Measurements from ENCODE around the gene LIPG.
"Not testable (repeated sequence)": the region's sequence is repeated elsewhere in the genome, so short reads cannot be mapped to it uniquely, and the experiment has no call there.

Gene LIPG

DNA sequence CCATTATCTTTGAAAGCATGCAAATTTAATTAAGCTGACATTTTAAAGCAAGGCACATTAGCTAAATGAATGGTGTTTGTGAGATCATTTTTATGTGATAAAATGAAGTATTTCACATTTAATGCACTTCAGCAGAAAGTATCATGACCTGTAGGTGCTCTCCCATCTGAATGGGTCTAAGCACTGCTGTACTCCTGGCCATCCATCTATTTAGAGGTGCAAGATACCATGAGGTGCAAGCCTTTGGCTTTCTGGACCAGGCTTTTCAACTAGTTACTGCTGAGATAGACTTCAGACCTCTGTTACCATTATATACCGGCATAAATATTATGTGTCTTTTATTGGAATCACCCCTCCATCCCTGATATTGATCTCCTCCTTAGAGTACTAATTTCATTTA, 15.6 kb upstream of the LIPG start:
- no peak for DNase-seq (ENCODE audit: extremely low read depth in 1 of 2, low read depth in 1 of 2)

- no peak for DNase-seq (ENCODE audit: extremely low read depth in 1 of 2, low read depth in 1 of 2)
These were observed 15.1 kb upstream of the LIPG start for GRCh38 chr18:49546719-49547273.

GRCh38 chr18:49547701-49548100, 14.2 kb upstream of the LIPG start:
- DNase-seq (ENCODE audit: extremely low read depth in 1 of 2, low read depth in 1 of 2), result no peak

DNA sequence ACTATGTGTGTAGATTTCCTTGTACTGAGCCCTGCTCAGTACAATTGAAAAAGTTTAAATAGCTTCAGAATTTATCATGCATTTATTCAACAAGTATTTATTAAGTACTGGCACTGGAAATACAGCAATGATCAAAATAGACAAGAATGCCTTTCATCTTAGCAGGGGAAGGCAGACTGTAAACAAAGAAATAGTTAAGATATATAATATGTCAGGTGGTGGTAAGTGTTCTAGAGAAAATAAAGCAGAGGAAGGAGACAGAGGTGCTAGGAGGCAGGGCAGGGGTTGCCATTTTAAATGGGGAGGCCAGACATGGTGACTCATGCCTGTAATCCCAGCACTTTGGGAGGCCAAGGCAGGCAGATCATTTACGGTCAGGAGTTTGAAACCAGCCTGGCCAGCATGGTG, 13.6 kb upstream of the LIPG start:
- no peak for DNase-seq (ENCODE audit: extremely low read depth in 1 of 2, low read depth in 1 of 2)

DNA sequence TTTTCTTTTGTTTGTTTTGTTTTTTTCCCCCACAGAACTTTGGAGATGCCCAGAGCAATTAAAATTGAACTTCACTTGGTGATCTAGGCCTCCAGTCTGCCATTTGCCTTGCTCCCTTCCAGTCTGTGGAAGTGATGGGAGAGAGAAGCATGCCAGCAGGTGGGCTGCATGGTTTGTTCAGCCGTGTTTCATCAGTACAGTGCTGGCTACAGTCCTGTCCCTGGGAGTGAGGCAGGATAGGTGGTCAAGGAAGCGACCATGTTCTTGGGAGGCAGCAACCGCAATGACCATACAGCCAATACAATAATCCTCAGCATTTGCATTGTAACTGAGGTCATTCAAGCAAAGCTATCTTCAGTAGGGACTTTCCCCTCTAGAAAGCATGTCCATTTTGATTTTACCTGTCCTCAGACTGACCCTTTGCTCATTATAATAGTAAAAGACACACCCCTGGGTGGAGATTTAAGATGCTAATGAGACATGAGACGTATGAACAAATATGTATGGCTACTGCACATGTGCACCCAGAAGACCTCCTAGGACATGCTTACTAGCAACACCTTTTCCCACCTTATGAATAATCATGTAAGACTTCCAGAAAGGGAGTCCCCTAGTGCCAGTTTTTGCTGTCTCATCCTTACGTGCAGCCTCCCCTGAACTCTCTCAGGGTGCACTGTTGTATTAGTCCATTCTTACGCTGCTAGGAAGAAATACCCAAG, 11.1 kb upstream of the LIPG start:
- no peak for DNase-seq (ENCODE audit: extremely low read depth in 1 of 2, low read depth in 1 of 2)

DNA sequence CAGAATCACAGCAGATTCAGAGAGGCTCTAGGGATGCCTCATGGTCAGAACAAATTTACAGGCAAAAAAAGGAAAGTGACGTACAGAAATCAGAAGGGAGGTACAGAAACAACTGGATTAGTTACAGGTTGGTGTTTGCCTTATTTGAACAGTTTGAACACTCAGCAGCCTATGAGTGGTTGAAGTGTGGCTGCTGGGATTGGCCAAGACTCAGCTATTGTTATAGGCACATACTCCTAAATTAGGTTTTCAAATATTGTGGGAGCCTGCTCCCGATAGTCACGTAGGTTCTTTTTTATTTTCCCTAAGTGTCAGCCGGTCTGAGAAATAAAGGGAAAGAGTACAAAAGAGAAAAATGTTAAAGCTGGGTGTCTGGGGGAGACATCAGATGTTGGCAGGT, 8.9 kb upstream of the LIPG start:
- DNase-seq (ENCODE audit: extremely low read depth in 1 of 2, low read depth in 1 of 2), result no peak

DNA sequence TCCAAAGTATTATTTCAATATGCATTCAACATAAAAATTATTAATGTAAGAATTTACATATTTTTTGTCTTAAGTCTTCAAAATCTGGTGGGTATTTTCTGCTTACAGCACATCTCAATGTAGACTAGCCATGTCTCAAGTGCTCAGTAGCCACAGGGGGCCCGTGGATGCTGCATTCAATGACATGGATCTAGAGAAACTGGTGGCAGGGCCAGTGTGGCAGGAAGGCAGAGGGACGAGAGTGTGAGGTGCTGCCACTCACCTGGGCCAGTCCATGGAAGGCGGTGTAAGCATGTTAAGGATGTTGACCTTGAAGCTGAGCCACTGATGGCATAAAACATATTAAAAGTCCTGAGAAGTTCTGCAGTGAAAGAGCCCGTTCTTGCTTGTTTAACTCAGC, 6.2 kb upstream of the LIPG start:
- DNase-seq (ENCODE audit: extremely low read depth in 1 of 2, low read depth in 1 of 2), result no peak

GRCh38 chr18:49558356-49558755, 3.5 kb upstream of the LIPG start:
- no peak for DNase-seq (ENCODE audit: extremely low read depth in 1 of 2, low read depth in 1 of 2)

GRCh38 chr18:49559326-49559931, 2.4 kb upstream of the LIPG start:
- not testable (repeated sequence) for DNase-seq (ENCODE audit: extremely low read depth in 1 of 2, low read depth in 1 of 2)

- no peak for DNase-seq (ENCODE audit: extremely low read depth in 1 of 2, low read depth in 1 of 2)
These were observed 1.6 kb upstream of the LIPG start for GRCh38 chr18:49560277-49560623.

DNA sequence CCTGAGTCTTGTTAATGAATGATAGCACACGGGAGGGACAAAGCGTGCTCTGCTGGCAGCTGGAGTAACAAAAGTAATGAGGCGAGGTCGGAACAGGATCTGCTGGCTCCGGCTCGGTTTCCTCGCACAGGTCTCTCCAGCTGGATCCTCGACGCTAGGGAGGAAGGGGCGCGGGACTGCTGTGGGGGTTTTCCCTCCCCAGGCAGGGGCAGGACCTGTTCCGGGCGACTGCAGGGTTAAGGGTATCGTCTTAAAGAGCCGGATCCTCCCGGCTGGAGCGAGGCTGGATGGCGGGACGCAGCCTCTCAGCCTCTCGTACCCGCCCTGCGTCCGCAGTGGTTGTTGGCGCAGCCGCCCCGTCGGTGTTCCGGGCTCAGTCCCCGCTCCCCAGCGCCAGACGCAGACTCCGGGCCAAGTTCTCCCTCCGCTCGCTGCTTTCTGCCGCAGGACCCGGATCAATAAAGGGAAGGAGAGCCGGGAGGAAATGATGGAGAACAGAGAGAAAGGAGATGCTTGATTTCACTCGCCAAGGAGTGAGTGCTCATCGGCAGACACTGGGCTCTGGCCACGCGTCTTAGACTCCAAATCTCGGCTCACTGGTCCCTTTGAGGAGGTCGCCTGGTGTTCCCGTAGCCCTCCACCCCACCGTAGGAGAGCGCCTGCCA, 1.1 kb upstream of the LIPG start:
- no peak for DNase-seq (ENCODE audit: extremely low read depth in 1 of 2, low read depth in 1 of 2)

GRCh38 chr18:49562481-49563129, 748 bp downstream of the LIPG start:
- no peak for DNase-seq (ENCODE audit: extremely low read depth in 1 of 2, low read depth in 1 of 2)

DNA sequence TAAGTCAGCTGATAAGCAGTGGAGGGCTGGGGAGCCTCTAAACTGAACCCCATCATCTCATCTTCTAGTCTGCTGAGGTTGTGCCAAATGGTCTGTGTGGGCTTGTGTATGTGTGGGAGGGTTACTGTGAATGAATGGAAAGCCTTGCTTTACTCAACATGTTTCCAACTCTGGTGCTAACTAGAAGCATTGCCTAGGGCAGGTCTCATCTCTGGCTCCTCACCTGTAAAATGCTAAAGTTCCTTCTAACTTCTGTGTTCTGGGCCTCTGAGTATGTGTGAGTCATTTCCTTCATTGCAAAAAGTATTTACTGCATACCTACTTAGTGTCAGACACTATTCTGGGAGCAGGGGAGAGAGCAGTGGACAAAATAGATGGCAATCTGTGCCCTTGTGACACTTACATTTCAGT, 1.3 kb downstream of the LIPG start:
- no peak for DNase-seq (ENCODE audit: extremely low read depth in 1 of 2, low read depth in 1 of 2)

DNA sequence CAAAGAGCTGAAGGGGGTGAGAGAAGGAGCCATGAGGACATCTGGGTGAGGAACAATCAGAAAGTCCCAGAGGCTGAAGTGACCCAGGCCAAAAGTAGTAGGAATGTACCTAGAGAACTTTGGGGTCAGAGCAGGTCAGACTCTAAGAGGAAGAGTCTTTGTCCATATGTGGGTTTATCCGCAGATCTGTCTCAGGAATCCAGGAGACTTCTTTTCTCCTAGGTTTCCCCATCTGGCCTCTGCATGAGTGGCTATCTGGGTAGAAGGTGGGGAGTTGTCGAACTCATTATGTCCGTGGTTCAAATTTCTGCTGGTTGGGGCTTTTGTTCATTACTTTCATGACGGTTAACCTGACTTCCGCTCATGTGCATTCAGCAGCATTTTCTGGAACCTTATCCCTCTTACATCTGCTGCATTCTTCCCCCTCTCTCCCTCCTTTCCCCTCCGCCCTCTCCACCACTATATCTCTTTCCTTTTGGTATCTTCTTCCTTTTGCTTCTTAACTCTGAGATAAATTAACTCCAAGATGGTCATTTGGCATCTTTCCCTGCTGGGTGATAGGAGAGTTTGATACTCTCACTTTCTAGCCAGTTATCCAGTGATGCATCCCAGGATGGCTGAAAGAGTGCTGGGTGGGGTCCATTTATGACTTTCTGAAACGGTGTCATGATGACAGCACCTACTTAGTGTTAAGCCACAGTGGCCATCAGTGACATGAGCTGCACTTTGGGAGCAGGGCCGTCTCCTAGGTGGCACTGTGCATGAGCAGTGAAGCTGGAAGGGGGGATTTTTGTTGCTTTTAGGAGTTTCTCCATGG, 2.1 kb downstream of the LIPG start:
- DNase-seq (ENCODE audit: extremely low read depth in 1 of 2, low read depth in 1 of 2), result no peak

GRCh38 chr18:49564518-49564834, 2.6 kb downstream of the LIPG start:
- DNase-seq (ENCODE audit: extremely low read depth in 1 of 2, low read depth in 1 of 2), result no peak

- DNase-seq (ENCODE audit: extremely low read depth in 1 of 2, low read depth in 1 of 2), result no peak
These were observed 3.2 kb downstream of the LIPG start for GRCh38 chr18:49565101-49565500.

- DNase-seq (ENCODE audit: extremely low read depth in 1 of 2, low read depth in 1 of 2), result no peak
These were observed 3.8 kb downstream of the LIPG start for GRCh38 chr18:49565612-49566011.

DNA sequence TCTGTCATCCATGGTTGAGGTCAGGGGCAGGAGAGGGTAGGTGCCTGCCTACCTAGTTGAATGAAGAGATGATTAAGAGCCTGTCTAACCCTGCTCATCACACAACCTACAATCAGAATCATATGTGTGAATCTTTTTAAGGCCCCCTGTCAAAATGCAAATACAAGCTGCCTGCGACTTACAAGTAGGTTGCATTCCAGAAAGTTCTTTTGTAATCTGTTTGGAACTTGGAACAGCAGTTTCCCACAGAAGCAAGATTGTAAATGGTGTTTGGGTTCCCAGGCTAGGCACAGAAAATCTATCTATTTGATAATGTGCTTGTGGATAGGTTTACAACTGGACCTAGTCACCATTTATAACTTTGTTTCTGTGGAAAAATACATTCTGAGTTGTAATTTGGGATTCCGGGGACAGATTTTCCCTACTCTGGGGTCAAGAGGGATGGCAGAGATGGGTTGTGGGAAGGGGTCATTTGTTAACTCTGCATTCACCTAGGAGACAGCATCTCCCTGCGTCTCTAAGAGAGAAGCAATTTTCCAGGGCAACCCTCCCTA, 4.4 kb downstream of the LIPG start:
- no peak for DNase-seq (ENCODE audit: extremely low read depth in 1 of 2, low read depth in 1 of 2)

DNA sequence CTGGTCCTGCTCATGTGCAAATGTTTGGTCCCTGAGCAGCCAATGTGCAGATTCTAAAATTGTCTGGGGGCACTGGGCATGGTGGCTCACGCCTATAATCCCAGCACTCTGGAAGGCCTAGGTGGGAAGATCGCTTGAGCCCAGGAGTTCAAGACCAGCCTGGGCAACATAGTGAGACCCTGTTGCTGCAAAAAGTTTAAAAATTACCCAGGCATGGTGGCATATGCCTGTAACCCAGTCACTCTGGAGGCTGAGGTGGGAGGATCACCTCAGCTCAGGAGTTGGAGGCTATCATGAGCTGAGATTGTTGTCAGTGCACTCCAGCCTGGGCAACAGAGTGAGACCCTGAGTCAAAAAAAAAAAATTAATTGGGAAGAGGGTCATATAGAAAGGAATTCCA, 5.1 kb downstream of the LIPG start:
- DNase-seq (ENCODE audit: extremely low read depth in 1 of 2, low read depth in 1 of 2), result no peak

DNA sequence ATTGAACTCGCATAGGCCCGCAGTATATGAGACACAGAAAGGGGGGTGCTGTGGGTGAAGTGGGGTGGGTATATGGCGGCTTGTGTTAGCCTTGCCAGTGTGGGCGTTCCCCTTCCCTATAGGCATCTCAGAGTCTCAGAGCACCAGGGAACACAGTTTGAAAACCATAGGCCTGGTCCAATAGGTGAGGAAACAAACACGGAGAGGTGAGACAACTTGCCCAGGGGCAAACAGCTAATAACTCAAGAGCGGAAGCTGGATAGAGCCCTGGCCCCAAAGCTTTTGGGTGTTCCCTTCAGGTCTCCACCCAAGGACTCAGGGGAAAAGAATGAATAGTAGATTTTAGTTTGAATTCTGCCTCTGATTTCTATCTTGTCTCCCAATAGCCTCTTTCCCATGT, 7.9 kb downstream of the LIPG start:
- no peak for DNase-seq (ENCODE audit: extremely low read depth in 1 of 2, low read depth in 1 of 2)

DNA sequence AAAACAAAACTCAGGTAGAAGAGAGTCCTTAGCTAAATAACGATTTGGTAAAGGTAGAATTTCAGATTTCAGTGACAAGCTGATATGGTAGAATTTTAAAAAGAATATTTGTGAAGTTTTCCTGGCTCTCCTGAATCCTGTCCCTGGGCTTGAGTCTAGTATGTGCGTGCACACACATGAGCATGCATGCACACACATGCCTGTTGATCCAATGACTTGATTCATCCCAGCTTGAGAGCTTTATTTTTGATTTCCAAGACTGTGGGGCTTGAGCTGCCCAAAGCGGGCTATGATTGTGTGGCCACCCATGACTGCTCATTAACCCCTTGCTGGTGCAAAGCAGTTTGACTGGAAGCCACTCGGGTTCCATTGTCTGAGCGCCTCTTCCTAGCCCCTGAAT, 9.0 kb downstream of the LIPG start:
- DNase-seq (ENCODE audit: extremely low read depth in 1 of 2, low read depth in 1 of 2), result no peak

Measured in activated CD8-positive, alpha-beta memory T cell treated with anti-CD3 and anti-CD28 coated beads for 1 hour (primary cell).